ENCODE measurements around the gene F12. TPM values are rescaled to one million over a fixed set of nuclear protein-coding genes. Genes with fewer than 3 reads are reported as not detected.
"Not testable (repeated sequence)": the region's sequence is repeated elsewhere in the genome, so short reads cannot be mapped to it uniquely, and the experiment has no call there.

Gene F12
- total RNA-seq, 1 experiment from 2014 or later, result 13.4 TPM

DNA sequence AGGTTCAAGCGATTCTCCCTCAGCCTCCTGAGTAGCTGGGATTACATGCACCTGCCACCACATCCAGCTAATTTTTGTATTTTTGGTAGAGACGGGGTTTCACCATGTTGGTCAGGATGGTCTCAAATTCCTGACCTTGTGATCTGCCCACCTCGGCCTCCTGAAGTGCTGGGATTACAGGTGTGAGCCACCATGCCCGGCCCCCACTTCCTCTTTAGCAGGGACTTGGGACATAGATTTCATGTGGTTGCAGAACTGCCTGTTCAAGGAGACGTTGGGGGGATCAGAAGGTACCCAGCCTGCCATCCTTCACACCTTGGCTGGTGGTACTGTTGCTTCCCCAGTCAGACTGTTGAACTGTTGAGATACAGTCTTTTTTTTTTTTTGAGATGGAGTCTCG lies 7.7 kb upstream of the F12 start:
- intact Hi-C loops (cut with micrococcal nuclease; ENCODE audit: unreplicated experiment); BruUV-seq (replicated peaks); DNase-seq (ENCODE audit: low read depth, low spot score); POLR2A ChIA-PET; H3K27ac ChIP-seq (ENCODE audit: low read length); ATAC-seq; H3K9me3 ChIP-seq (ENCODE audit: control insufficient read depth, insufficient read depth, low read depth, low read length); H3K27me3 ChIP-seq (ENCODE audit: control insufficient read depth, insufficient read depth, low read length); H3K4me1 ChIP-seq (ENCODE audit: control insufficient read depth, insufficient read depth, low read length); H3K36me3 ChIP-seq (ENCODE audit: control insufficient read depth, insufficient read depth, low read length); in situ Hi-C loops (cut with HindIII; ENCODE audit: low pct_unique_long_range_greater_than_20kb, low sequenced_read_pairs); H3K4me3 ChIP-seq (ENCODE audit: low read depth in 2 of 2, low read length in 2 of 2): not testable (repeated sequence)
- CTCF ChIA-PET, result interaction anchor here (0.7 kb wide), 1 partner anchor 28 kb away, joined by 7 read pairs; no protein-coding TSS in a partner anchor

DNA sequence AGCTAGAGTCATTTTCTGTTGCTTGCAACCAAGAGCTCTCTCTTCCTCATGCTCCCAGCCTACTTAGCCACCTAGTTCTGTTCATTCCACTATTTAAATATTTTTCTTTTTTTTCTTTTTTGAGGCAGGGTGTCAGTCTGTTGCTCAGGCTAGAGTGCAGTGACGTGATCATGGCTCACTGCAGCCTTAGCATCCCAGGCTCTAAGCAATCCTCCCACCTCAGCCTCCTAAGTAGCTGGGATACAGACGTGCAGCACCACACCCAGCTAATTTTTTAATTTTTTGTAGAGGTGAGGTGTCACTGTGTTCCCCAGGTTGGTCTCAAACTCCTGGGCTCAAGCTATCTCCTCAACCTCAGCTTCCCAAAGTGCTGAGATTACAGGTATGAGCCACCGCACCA lies 5.1 kb upstream of the F12 start:
- Histone ChIP-seq H3K4me1 (ENCODE audit: control insufficient read depth, insufficient read depth, low read length) (no peaks in the 10 kb centered on the region), H3K4me3 (ENCODE audit: low read depth in 2 of 2, low read length in 2 of 2) (no peak overlapping the region), H3K36me3 (ENCODE audit: control insufficient read depth, insufficient read depth, low read length) (no peaks in the 10 kb centered on the region), H3K27me3 (ENCODE audit: control insufficient read depth, insufficient read depth, low read length) (no peaks in the 10 kb centered on the region), H3K27ac (ENCODE audit: low read length) (no peak overlapping the region), H3K9me3 (ENCODE audit: control insufficient read depth, insufficient read depth, low read depth, low read length) (no peaks in the 10 kb centered on the region)
- DNase-seq (ENCODE audit: low read depth, low spot score), result no peak
- intact Hi-C loops (cut with micrococcal nuclease; ENCODE audit: unreplicated experiment) (no loop called here), in situ Hi-C loops (cut with HindIII; ENCODE audit: low pct_unique_long_range_greater_than_20kb, low sequenced_read_pairs) (no loop called here)
- TF ChIP-seq SIN3A (IDR thresholded peaks at IDR 0.05; ENCODE audit: borderline replicate concordance, insufficient read depth, low read depth, low read length) (no peak), TCF7L2 (IDR thresholded peaks at IDR 0.05; ENCODE audit: low read depth, low read length) (no peak), POLR2AphosphoS5 (IDR thresholded peaks at IDR 0.05; ENCODE audit: low read depth, low read length) (no peak), CTCF (IDR thresholded peaks at IDR 0.05) (no peak)
- TF ChIP-seq, protein P1, sequence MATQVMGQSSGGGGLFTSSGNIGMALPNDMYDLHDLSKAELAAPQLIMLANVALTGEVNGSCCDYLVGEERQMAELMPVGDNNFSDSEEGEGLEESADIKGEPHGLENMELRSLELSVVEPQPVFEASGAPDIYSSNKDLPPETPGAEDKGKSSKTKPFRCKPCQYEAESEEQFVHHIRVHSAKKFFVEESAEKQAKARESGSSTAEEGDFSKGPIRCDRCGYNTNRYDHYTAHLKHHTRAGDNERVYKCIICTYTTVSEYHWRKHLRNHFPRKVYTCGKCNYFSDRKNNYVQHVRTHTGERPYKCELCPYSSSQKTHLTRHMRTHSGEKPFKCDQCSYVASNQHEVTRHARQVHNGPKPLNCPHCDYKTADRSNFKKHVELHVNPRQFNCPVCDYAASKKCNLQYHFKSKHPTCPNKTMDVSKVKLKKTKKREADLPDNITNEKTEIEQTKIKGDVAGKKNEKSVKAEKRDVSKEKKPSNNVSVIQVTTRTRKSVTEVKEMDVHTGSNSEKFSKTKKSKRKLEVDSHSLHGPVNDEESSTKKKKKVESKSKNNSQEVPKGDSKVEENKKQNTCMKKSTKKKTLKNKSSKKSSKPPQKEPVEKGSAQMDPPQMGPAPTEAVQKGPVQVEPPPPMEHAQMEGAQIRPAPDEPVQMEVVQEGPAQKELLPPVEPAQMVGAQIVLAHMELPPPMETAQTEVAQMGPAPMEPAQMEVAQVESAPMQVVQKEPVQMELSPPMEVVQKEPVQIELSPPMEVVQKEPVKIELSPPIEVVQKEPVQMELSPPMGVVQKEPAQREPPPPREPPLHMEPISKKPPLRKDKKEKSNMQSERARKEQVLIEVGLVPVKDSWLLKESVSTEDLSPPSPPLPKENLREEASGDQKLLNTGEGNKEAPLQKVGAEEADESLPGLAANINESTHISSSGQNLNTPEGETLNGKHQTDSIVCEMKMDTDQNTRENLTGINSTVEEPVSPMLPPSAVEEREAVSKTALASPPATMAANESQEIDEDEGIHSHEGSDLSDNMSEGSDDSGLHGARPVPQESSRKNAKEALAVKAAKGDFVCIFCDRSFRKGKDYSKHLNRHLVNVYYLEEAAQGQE (IDR thresholded peaks at IDR 0.05; ENCODE audit: insufficient read depth in 1 of 2, low read depth in 2 of 2, low read length in 1 of 2), result no peak
- no TSS peak for BruUV-seq (replicated peaks)
- POLR2A ChIA-PET, result no interaction called here
- ATAC-seq, result no peak
- CTCF ChIA-PET, result interaction anchor here (0.6 kb wide), 1 partner anchor 12 kb away, joined by 5 read pairs; the partner anchor contains the start of gene GRK6

GRCh38 chr5:177412603-177413233 lies 3.4 kb upstream of the F12 start:
- POLR2A ChIA-PET, result no interaction called here
- CTCF ChIA-PET, result interaction anchor here (0.7 kb wide), 1 partner anchor 109 kb away, joined by 4 read pairs; no protein-coding TSS in a partner anchor
- ATAC-seq (no peak), DNase-seq (ENCODE audit: low read depth, low spot score) (no peak)
- in situ Hi-C loops (cut with HindIII; ENCODE audit: low pct_unique_long_range_greater_than_20kb, low sequenced_read_pairs) (no loop called here), intact Hi-C loops (cut with micrococcal nuclease; ENCODE audit: unreplicated experiment) (no loop called here)
- TF ChIP-seq, protein P1 (IDR thresholded peaks at IDR 0.05; ENCODE audit: insufficient read depth in 1 of 2, low read depth in 2 of 2, low read length in 1 of 2), result no peak
- TF ChIP-seq SIN3A (IDR thresholded peaks at IDR 0.05; ENCODE audit: borderline replicate concordance, insufficient read depth, low read depth, low read length) (no peak), CTCF (IDR thresholded peaks at IDR 0.05) (no peak), TCF7L2 (IDR thresholded peaks at IDR 0.05; ENCODE audit: low read depth, low read length) (no peak), POLR2AphosphoS5 (IDR thresholded peaks at IDR 0.05; ENCODE audit: low read depth, low read length) (no peak)
- no peaks in the 10 kb centered on the region for H3K36me3 ChIP-seq (ENCODE audit: control insufficient read depth, insufficient read depth, low read length)
- BruUV-seq (replicated peaks), result no TSS peak
- no peaks in the 10 kb centered on the region for H3K27me3 ChIP-seq (ENCODE audit: control insufficient read depth, insufficient read depth, low read length)
- H3K27ac ChIP-seq (ENCODE audit: low read length), result no peak overlapping the region
- no peaks in the 10 kb centered on the region for H3K9me3 ChIP-seq (ENCODE audit: control insufficient read depth, insufficient read depth, low read depth, low read length)
- H3K4me3 ChIP-seq (ENCODE audit: low read depth in 2 of 2, low read length in 2 of 2), result no peak overlapping the region
- no peaks in the 10 kb centered on the region for H3K4me1 ChIP-seq (ENCODE audit: control insufficient read depth, insufficient read depth, low read length)

All from Panc1 (cell line).